Naive thymus-derived CD4-positive, alpha-beta T cell (primary cell): Measurements from ENCODE around the gene GSTM2. TPM values are rescaled to one million over a fixed set of nuclear protein-coding genes. Genes with fewer than 3 reads are reported as not detected.
A peak's percentile ranks its signal among the peaks of the same experiment; 100 is the strongest.

Experiments used
- ATAC-seq: fragments of 150-1000 bp; cut with Tn5 transposase; 2 replicates; pipeline ENCODE4 v1.10.0; 2021; ENCODE audit warnings: mild to moderate bottlenecking, moderate library complexity
- CTCF ChIA-PET: fragments of 350-600 bp; sonication (Branson Sonifier 250); formaldehyde crosslinking; loops from one replicate; lab custom pipeline; 2021; ENCODE audit warnings: antibody characterized with exemption; lab: Charles Lee
- POLR2A ChIA-PET: fragments of 350-600 bp; sonication (Branson Sonifier 250); formaldehyde crosslinking; loops from one replicate; lab custom pipeline; 2021; ENCODE audit warnings: antibody characterized with exemption, inconsistent platforms; lab: Charles Lee
- DNase-seq, 9 donors: peaks; one replicate each; pipeline versions ENCODE4 v3.0.0 to v3.0.0-alpha.2; 2020 to 2022; ENCODE audit warnings: mixed read lengths in 1 of 9
- H3K27ac ChIP-seq: one replicate; pipeline ENCODE4 v1.7.0; 2013; ENCODE audit warnings: mild to moderate bottlenecking, low read depth, low read length, moderate library complexity
- H3K27me3 ChIP-seq, 2 donors: one replicate each; pipeline ENCODE4 v1.7.0; 2013; ENCODE audit warnings: low read length in 2 of 2, mild to moderate bottlenecking in 2 of 2, moderate library complexity in 2 of 2; ENCODE audit not compliant: control insufficient read depth in 2 of 2, insufficient read depth in 2 of 2
- H3K36me3 ChIP-seq, 3 experiments: 1 replicate in 2 of 3; 2 replicates in 1 of 3; pipeline ENCODE4 v1.7.0; 2013; ENCODE audit warnings: low read length in 3 of 3, mild to moderate bottlenecking in 3 of 3, moderate library complexity in 1 of 3; ENCODE audit not compliant: insufficient read depth in 3 of 3, control insufficient read depth in 2 of 3
- H3K4me1 ChIP-seq, 2 donors: one replicate each; pipeline ENCODE4 v1.7.0; 2013; ENCODE audit warnings: low read length in 2 of 2, mild to moderate bottlenecking in 2 of 2, moderate library complexity in 1 of 2; ENCODE audit not compliant: control insufficient read depth in 2 of 2, insufficient read depth in 2 of 2
- H3K4me3 ChIP-seq: 2 replicates; pipeline ENCODE4 v1.7.0; 2013; ENCODE audit warnings: mild to moderate bottlenecking, low read length
- H3K9me3 ChIP-seq, 3 experiments: 1 replicate in 2 of 3; 2 replicates in 1 of 3; pipeline ENCODE4 v1.7.0; 2013; ENCODE audit warnings: low read length in 3 of 3; ENCODE audit not compliant: control insufficient read depth in 2 of 3
- H3K27ac Mint-ChIP-seq, 9 donors: one replicate each; pipeline ENCODE4 v1.8.0; 2020 to 2022; ENCODE audit warnings: mixed read lengths in 9 of 9, mild to moderate bottlenecking in 8 of 9, moderate library complexity in 5 of 9, inconsistent platforms in 2 of 9
- H3K27me3 Mint-ChIP-seq, 5 donors: one replicate each; pipeline ENCODE4 v1.8.0; 2021 to 2022; ENCODE audit warnings: mixed read lengths in 5 of 5, mild to moderate bottlenecking in 1 of 5
- H3K36me3 Mint-ChIP-seq, 5 donors: one replicate each; pipeline ENCODE4 v1.8.0; 2020 to 2022; ENCODE audit warnings: mixed read lengths in 5 of 5, mild to moderate bottlenecking in 3 of 5, inconsistent platforms in 1 of 5
- H3K4me1 Mint-ChIP-seq, 7 donors: one replicate each; pipeline ENCODE4 v1.8.0; 2020 to 2022; ENCODE audit warnings: mixed read lengths in 7 of 7, mild to moderate bottlenecking in 3 of 7, inconsistent platforms in 1 of 7
- H3K4me3 Mint-ChIP-seq, 10 donors: one replicate each; pipeline ENCODE4 v1.8.0; 2020 to 2022; ENCODE audit warnings: mild to moderate bottlenecking in 10 of 10, mixed read lengths in 10 of 10, moderate library complexity in 6 of 10, inconsistent platforms in 2 of 10
- H3K9me3 Mint-ChIP-seq, 11 donors: one replicate each; pipeline ENCODE4 v1.8.0; 2020 to 2022; ENCODE audit warnings: mixed read lengths in 11 of 11, mild to moderate bottlenecking in 4 of 11, inconsistent platforms in 1 of 11, moderate library complexity in 1 of 11
- intact Hi-C, 2 donors: fragments of 100-400 bp; cut with micrococcal nuclease; formaldehyde crosslinking; loops; one replicate each; pipeline ENCODE4 v1.15.1; 2023
- polyA plus RNA-seq, 2 donors: library from polyadenylated mRNA; unstranded; fragments of 300-500 nt; fragmentation: Illumina TruSeq; gene quantifications; one replicate each; pipeline ENCODE4 v1.2.3, GENCODE V29; 2021
- total RNA-seq, 6 experiments: library from RNA in 5 of 6; stranded (reverse) in 5 of 6; gene quantifications; 1 replicate in 5 of 6; 2 replicates in 1 of 6; pipeline ENCODE4 v1.2.3 and lab custom pipeline; 2021 to 2026

Gene GSTM2
- total RNA-seq (100 to 1,000 TPM in 3 of 5 experiments, 10 to 100 TPM in 2; 52.2 to 201 (median 109) TPM), polyA plus RNA-seq (10 to 100 TPM; 64.6 to 72.2 TPM), total RNA-seq (lab: John Stamatoyannopoulos, UW) (55.1 reads per million, percentile 73 among the genes with 10 or more reads in this experiment)

- DNase-seq: peak; percentile 49 to 87 (median 82)
- Histone ChIP-seq H3K36me3 (no peaks in the 10 kb centered on the region), H3K9me3 (no peaks in the 10 kb centered on the region), H3K4me3 (peak within 1 kb of the TSS; percentile 52), H3K4me1 (peaks cover 0 to 11% of the 10 kb centered on the region in 2 donors), H3K27ac (peak within 1 kb of the TSS; percentile 49), H3K27me3 (no peaks in the 10 kb centered on the region)
- H3K9me3 Mint-ChIP-seq: no peaks in the 10 kb centered on the region
- H3K27ac Mint-ChIP-seq: peak within 1 kb of the TSS; percentile 38 to 90 (median 77)
- ChIA-PET CTCF (interaction anchor here (0.7 to 1.4 kb wide), 2 partner anchors 27 to 317 kb away, joined by 4 to 8 read pairs; partner anchors contain the start of gene AHCYL1), POLR2A (interaction anchor here (0.6 to 0.7 kb wide), 2 partner anchors 12 to 135 kb away, joined by 3 to 5 read pairs; no protein-coding TSS in a partner anchor)
- H3K4me3 Mint-ChIP-seq: peak within 1 kb of the TSS; percentile 75 to 92 (median 84)
- H3K36me3 Mint-ChIP-seq: peaks cover 6 to 19% (median 6%) of the 10 kb centered on the region in 5 donors
- intact Hi-C loops: loop anchor here (1.0 to 5.0 kb wide), 9 partner anchors 11 to 671 kb away; partner anchors contain the start of genes AHCYL1 (in 1 of the 2), AMPD2 (in 1 of the 2), GNAI3 (in 1 of the 2) and GNAT2 (in 1 of the 2)
- H3K27me3 Mint-ChIP-seq: no peaks in the 10 kb centered on the region
- H3K4me1 Mint-ChIP-seq: peaks cover 17 to 30% (median 24%) of the 10 kb centered on the region in 7 donors
- peak; percentile 100 for ATAC-seq
These were observed at the start of gene GSTM2 for GRCh38 chr1:109667452-109668122. Gene GSTM2 (plus strand): TSS chr1:109668057. CDS start chr1:109668116, 59 bp downstream.

DNA sequence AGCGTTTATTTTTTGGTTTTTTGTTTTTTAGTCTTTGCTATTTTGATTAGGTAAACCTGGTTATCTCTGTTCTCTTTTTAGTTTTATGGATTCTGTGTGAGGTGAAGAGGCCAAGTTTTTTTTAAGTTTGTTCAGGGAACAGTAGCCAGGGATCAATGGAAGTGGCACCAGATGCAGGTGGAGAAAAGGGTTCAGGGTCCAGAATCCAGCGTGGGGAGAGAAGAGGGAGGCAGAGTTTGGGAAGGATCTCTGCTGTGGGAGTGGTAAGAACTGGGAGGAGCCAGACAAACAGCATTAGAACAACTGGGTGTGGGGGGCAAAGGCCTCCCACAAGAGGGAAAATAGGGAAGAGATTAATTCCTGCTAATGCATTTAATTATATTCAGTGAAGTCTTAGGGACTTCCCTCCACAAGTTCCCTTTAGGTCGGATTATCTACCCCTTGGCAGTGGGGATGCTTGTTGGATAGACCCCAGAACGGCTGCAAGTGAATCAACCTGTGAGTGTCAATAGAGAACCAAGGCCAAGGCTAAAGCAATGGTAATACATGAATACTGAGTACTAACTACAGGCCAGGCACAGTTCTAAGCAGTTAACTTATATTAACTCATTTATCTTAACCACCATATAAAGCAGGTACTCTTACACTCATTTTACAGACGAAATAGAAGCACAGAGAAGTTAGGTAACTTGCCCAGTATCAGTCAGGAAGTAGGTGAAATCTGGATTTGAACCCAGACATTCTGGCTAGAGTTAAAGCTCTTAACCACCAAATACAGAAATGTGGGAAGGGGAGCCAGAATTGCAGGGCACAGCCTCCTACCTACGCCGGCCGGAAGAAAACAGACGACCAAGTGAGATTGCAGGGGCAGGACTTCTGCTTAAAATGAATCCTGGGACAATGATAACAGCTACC lies 48.9 kb upstream of the GSTM2 start:
- no peaks in the 10 kb centered on the region for H3K36me3 ChIP-seq
- H3K27me3 Mint-ChIP-seq: no peaks in the 10 kb centered on the region
- no peaks in the 10 kb centered on the region for H3K27me3 ChIP-seq
- H3K4me1 Mint-ChIP-seq: peaks cover 46 to 65% (median 60%) of the 10 kb centered on the region in 7 donors
- peak overlapping the region; percentile 90 to 98 (median 94) for H3K4me3 Mint-ChIP-seq
- ChIA-PET POLR2A (interaction anchor here (1.0 to 3.4 kb wide), 5 partner anchors 10 to 71 kb away, joined by 3 to 52 read pairs (median 4); partner anchors contain the start of gene GNAI3), CTCF (interaction anchor here (0.6 to 1.2 kb wide), 2 partner anchors 70 to 365 kb away, joined by 3 to 7 read pairs; partner anchors contain the start of genes AHCYL1 and GNAI3)
- H3K27ac ChIP-seq: peak overlapping the region; percentile 90
- peak overlapping the region; percentile 92 to 98 (median 96) for H3K27ac Mint-ChIP-seq
- no peaks in the 10 kb centered on the region for H3K9me3 Mint-ChIP-seq
- H3K36me3 Mint-ChIP-seq: peaks cover 0 to 4% (median 0%) of the 10 kb centered on the region in 5 donors
- no peak for ATAC-seq
- intact Hi-C loops: loop anchor here in 1 of 2 donors (1.0 kb wide), 2 partner anchors 48 to 193 kb away; partner anchors contain the start of gene PSMA5
- DNase-seq: no peak
- H3K9me3 ChIP-seq: no peaks in the 10 kb centered on the region
- H3K4me3 ChIP-seq: peak overlapping the region; percentile 78
- peaks cover 14 to 33% of the 10 kb centered on the region in 2 donors for H3K4me1 ChIP-seq

- peaks cover 14 to 42% of the 10 kb centered on the region in 2 donors for H3K4me1 ChIP-seq
- intact Hi-C loops: loop anchor here (1.0 to 5.0 kb wide), 10 partner anchors 48 to 407 kb away; partner anchors contain the start of genes PSMA5 (in 2 of the 2), AHCYL1 (in 1 of the 2), ATXN7L2 (in 1 of the 2) and CSF1 (in 1 of the 2)
- ChIA-PET CTCF (interaction anchor here (0.6 to 1.6 kb wide), 7 partner anchors 11 to 364 kb away, joined by 3 to 9 read pairs (median 3); partner anchors contain the start of genes AHCYL1, CYB561D1 and GNAI3), POLR2A (interaction anchor here (0.6 to 3.4 kb wide), 7 partner anchors 10 to 530 kb away, joined by 3 to 52 read pairs (median 4); partner anchors contain the start of genes ATXN7L2 and GNAI3)
- H3K27me3 ChIP-seq: no peaks in the 10 kb centered on the region
- H3K9me3 ChIP-seq: no peaks in the 10 kb centered on the region
- H3K27ac ChIP-seq: peak within 1 kb of the TSS; percentile 90
- Mint-ChIP-seq H3K9me3 (no peaks in the 10 kb centered on the region), H3K4me3 (peak within 1 kb of the TSS; percentile 90 to 98 (median 94)), H3K27me3 (no peaks in the 10 kb centered on the region), H3K4me1 (peaks cover 46 to 74% (median 67%) of the 10 kb centered on the region in 7 donors), H3K36me3 (peaks cover 0 to 4% (median 0%) of the 10 kb centered on the region in 5 donors), H3K27ac (peak within 1 kb of the TSS; percentile 92 to 98 (median 96))
- ATAC-seq (peak; percentile 58), DNase-seq (peak; percentile 41 to 85 (median 67))
- no peaks in the 10 kb centered on the region for H3K36me3 ChIP-seq
- peak within 1 kb of the TSS; percentile 78 for H3K4me3 ChIP-seq
These were observed 48.1 kb upstream of the GSTM2 start, which contains the start of the genes AMPD2 and GNAT2 for GRCh38 chr1:109619576-109620400. Gene AMPD2 (plus strand): TSS chr1:109619837. CDS start chr1:109621176, 1,339 bp downstream. Gene GNAT2 (minus strand): TSS chr1:109619616. CDS start chr1:109612870, 6,746 bp downstream.

DNA sequence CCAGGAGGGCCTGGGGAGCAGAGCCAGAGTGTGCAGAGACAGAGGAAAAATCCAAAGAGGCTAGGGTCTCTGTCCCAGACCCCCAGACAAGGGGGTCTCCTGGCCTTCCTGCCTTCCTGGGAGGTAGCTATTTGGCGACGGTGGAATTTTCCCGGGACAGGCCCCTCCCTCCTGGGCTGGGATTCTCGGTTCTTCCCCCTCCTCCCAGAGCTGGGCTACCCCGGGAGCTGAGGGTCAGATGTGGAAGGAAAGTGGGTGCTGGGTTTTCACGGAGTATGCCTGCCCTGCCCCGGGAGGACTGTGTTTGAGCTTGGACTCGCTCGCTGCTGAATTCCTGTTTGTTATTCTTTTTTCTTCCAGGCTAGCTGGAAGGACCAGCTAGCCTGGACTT lies 47.5 kb upstream of the GSTM2 start:
- POLR2A ChIA-PET: interaction anchor here (0.6 to 3.4 kb wide), 6 partner anchors 10 to 530 kb away, joined by 4 to 52 read pairs (median 4); partner anchors contain the start of genes ATXN7L2 and GNAI3
- H3K27me3 ChIP-seq: no peaks in the 10 kb centered on the region
- H3K27me3 Mint-ChIP-seq: no peaks in the 10 kb centered on the region
- H3K27ac ChIP-seq: peak overlapping the region; percentile 90
- no peak for ATAC-seq
- CTCF ChIA-PET: interaction anchor here (0.6 to 1.6 kb wide), 5 partner anchors 10 to 130 kb away, joined by 3 to 9 read pairs (median 3); partner anchors contain the start of gene CYB561D1
- H3K9me3 Mint-ChIP-seq: no peaks in the 10 kb centered on the region
- H3K27ac Mint-ChIP-seq: peak overlapping the region; percentile 92 to 98 (median 96)
- peaks cover 0 to 4% (median 0%) of the 10 kb centered on the region in 5 donors for H3K36me3 Mint-ChIP-seq
- H3K9me3 ChIP-seq: no peaks in the 10 kb centered on the region
- H3K4me3 Mint-ChIP-seq: peak overlapping the region; percentile 90 to 98 (median 94)
- H3K36me3 ChIP-seq: peaks cover 0 to 5% (median 0%) of the 10 kb centered on the region in 3 experiments
- intact Hi-C loops: loop anchor here (1.0 to 5.0 kb wide), 9 partner anchors 72 to 408 kb away; partner anchors contain the start of genes AHCYL1 (in 1 of the 2), ATXN7L2 (in 1 of the 2), CSF1 (in 1 of the 2) and CYB561D1 (in 1 of the 2)
- peak overlapping the region; percentile 78 for H3K4me3 ChIP-seq
- H3K4me1 ChIP-seq: peaks cover 14 to 43% of the 10 kb centered on the region in 2 donors
- H3K4me1 Mint-ChIP-seq: peaks cover 49 to 76% (median 70%) of the 10 kb centered on the region in 7 donors
- DNase-seq: no peak
